ENCODE measurements around the gene PLEKHA5. TPM values are rescaled to one million over a fixed set of nuclear protein-coding genes. Genes with fewer than 3 reads are reported as not detected.
A peak's percentile ranks its signal among the peaks of the same experiment; 100 is the strongest.
"Not testable (repeated sequence)": the region's sequence is repeated elsewhere in the genome, so short reads cannot be mapped to it uniquely, and the experiment has no call there.

The PLEKHA5 gene
- total RNA-seq, 1 donor from 2014 or later = 55.5 TPM

GRCh38 chr12:19338405-19338804 lies 208.9 kb downstream of the PLEKHA5 start:
- intact Hi-C loops (cut with DNase I) = no loop called here
- DNase-seq (no peak), ATAC-seq (ENCODE audit: poor library complexity) (no peak)

- intact Hi-C loops (cut with DNase I); DNase-seq; ATAC-seq (ENCODE audit: poor library complexity): not testable (repeated sequence)
Measured at GRCh38 chr12:19350850-19351249, 221.3 kb downstream of the PLEKHA5 start.

- ATAC-seq (ENCODE audit: poor library complexity) (no peak), DNase-seq (no peak)
- intact Hi-C loops (cut with DNase I) = no loop called here
Measured at GRCh38 chr12:19351346-19351745, 221.8 kb downstream of the PLEKHA5 start.

- DNase-seq = no peak
- ATAC-seq (ENCODE audit: poor library complexity) = peak; percentile 42
- intact Hi-C loops (cut with DNase I) = no loop called here
Measured at GRCh38 chr12:19369691-19370148, 240.2 kb downstream of the PLEKHA5 start.

- DNase-seq (no peak), ATAC-seq (ENCODE audit: poor library complexity) (no peak)
- intact Hi-C loops (cut with DNase I) = no loop called here
Measured at GRCh38 chr12:19373586-19373985, 244.1 kb downstream of the PLEKHA5 start.

- intact Hi-C loops (cut with DNase I) = no loop called here
- no peak for DNase-seq
- no peak for ATAC-seq (ENCODE audit: poor library complexity)
Measured at GRCh38 chr12:19375888-19376287, 246.4 kb downstream of the PLEKHA5 start.

GRCh38 chr12:19376691-19377090 lies 247.2 kb downstream of the PLEKHA5 start:
- DNase-seq (no peak), ATAC-seq (ENCODE audit: poor library complexity) (no peak)
- intact Hi-C loops (cut with DNase I) = no loop called here

GRCh38 chr12:19382111-19382526 lies 252.6 kb downstream of the PLEKHA5 start:
- intact Hi-C loops (cut with DNase I) = no loop called here
- DNase-seq (no peak), ATAC-seq (ENCODE audit: poor library complexity) (no peak)

GRCh38 chr12:19382563-19382962 lies 253.0 kb downstream of the PLEKHA5 start:
- intact Hi-C loops (cut with DNase I) = no loop called here
- ATAC-seq (ENCODE audit: poor library complexity) (no peak), DNase-seq (no peak)

- DNase-seq = no peak
- intact Hi-C loops (cut with DNase I) = no loop called here
- peak; percentile 71 for ATAC-seq (ENCODE audit: poor library complexity)
Measured at GRCh38 chr12:19387161-19387560, 257.6 kb downstream of the PLEKHA5 start.

- no peak for DNase-seq
- ATAC-seq (ENCODE audit: poor library complexity) = peak; percentile 62
- intact Hi-C loops (cut with DNase I) = no loop called here
Measured at GRCh38 chr12:19388131-19388549, 258.6 kb downstream of the PLEKHA5 start.

- ATAC-seq (ENCODE audit: poor library complexity) = no peak
- intact Hi-C loops (cut with DNase I) = no loop called here
- DNase-seq = no peak
Measured at GRCh38 chr12:19390051-19390598, 260.6 kb downstream of the PLEKHA5 start.

GRCh38 chr12:19392644-19393043 lies 263.1 kb downstream of the PLEKHA5 start:
- ATAC-seq (ENCODE audit: poor library complexity); DNase-seq; intact Hi-C loops (cut with DNase I): not testable (repeated sequence)

- peak; percentile 16 for ATAC-seq (ENCODE audit: poor library complexity)
- intact Hi-C loops (cut with DNase I) = no loop called here
- DNase-seq = no peak
Measured at GRCh38 chr12:19394385-19394784, 264.9 kb downstream of the PLEKHA5 start.

GRCh38 chr12:19397534-19397933 lies 268.0 kb downstream of the PLEKHA5 start:
- intact Hi-C loops (cut with DNase I) = no loop called here
- ATAC-seq (ENCODE audit: poor library complexity) = peak; percentile 21
- no peak for DNase-seq

GRCh38 chr12:19398376-19399363 lies 269.1 kb downstream of the PLEKHA5 start:
- no peak for DNase-seq
- intact Hi-C loops (cut with DNase I) = no loop called here
- ATAC-seq (ENCODE audit: poor library complexity) = peak; percentile 29

GRCh38 chr12:19400649-19401285 lies 271.2 kb downstream of the PLEKHA5 start:
- ATAC-seq (ENCODE audit: poor library complexity); DNase-seq; intact Hi-C loops (cut with DNase I): not testable (repeated sequence)

GRCh38 chr12:19402211-19402610 lies 272.7 kb downstream of the PLEKHA5 start:
- intact Hi-C loops (cut with DNase I) = no loop called here
- ATAC-seq (ENCODE audit: poor library complexity) = no peak
- DNase-seq = no peak

- DNase-seq = peak; percentile 56
- peak; percentile 76 for ATAC-seq (ENCODE audit: poor library complexity)
- intact Hi-C loops (cut with DNase I) = no loop called here
Measured at GRCh38 chr12:19402743-19403431, 273.4 kb downstream of the PLEKHA5 start.

All from Right ventricle myocardium superior (tissue), 1 donor.